SK-N-SH treated with all-trans-retinoic acid at 6 μM for 48 hours (cell line): ENCODE results near the gene APBA2.

Experiments used
- ATAC-seq: fragments of 200-7000 bp; cut with Tn5 transposase; 3 replicates; pipeline ENCODE4 v1.9.1; 2020; ENCODE audit warnings: mild to moderate bottlenecking, moderate library complexity
- ARNTL ChIP-seq: fragments of 450-650 bp; formaldehyde crosslinking; IDR thresholded peaks from 2 replicates; pipeline ENCODE4 v1.5.0; 2020; ENCODE audit warnings: low read depth, mild to moderate bottlenecking, moderate library complexity, borderline replicate concordance
- BACH2 ChIP-seq: fragments of 250-450 bp; sonication (Bioruptor Pico); IDR thresholded peaks from 2 replicates; pipeline ENCODE4 v1.9.0; 2021; ENCODE audit warnings: mild to moderate bottlenecking, borderline replicate concordance
- CSDC2 ChIP-seq: fragments of 250-450 bp; sonication (Bioruptor Pico); IDR thresholded peaks from 2 replicates; pipeline ENCODE4 v1.5.0; 2020; ENCODE audit warnings: mild to moderate bottlenecking, moderate library complexity
- ESRRG ChIP-seq: fragments of 250-450 bp; sonication (Bioruptor Pico); IDR thresholded peaks from 2 replicates; pipeline ENCODE4 v1.6.1; 2021; ENCODE audit warnings: mild to moderate bottlenecking
- GLIS3 ChIP-seq: fragments of 250-450 bp; sonication (Bioruptor Pico); IDR thresholded peaks from 2 replicates; pipeline ENCODE4 v1.5.0; 2020; ENCODE audit warnings: mild to moderate bottlenecking, moderate library complexity
- ISL1 ChIP-seq: fragments of 250-450 bp; sonication (Bioruptor Pico); IDR thresholded peaks from 2 replicates; pipeline ENCODE4 v2.1.2; 2022; ENCODE audit warnings: mild to moderate bottlenecking, moderate library complexity
- OSR1 ChIP-seq: fragments of 250-450 bp; sonication (Bioruptor Pico); IDR thresholded peaks from 2 replicates; pipeline ENCODE4 v1.8.0; 2022; ENCODE audit warnings: moderate library complexity, mild to moderate bottlenecking, inconsistent platforms
- POU6F1 ChIP-seq: fragments of 250-450 bp; sonication (Bioruptor Pico); IDR thresholded peaks from 2 replicates; pipeline ENCODE4 v1.8.0; 2021; ENCODE audit warnings: low read depth, mild to moderate bottlenecking, moderate library complexity, borderline replicate concordance
- PPARA ChIP-seq: fragments of 250-450 bp; sonication (Bioruptor Pico); IDR thresholded peaks from 2 replicates; pipeline ENCODE4 v1.5.0; 2020; ENCODE audit warnings: mild to moderate bottlenecking, borderline replicate concordance
- RARB ChIP-seq: fragments of 250-450 bp; sonication (Bioruptor Pico); IDR thresholded peaks from 2 replicates; pipeline ENCODE4 v1.8.0; 2021; ENCODE audit warnings: mild to moderate bottlenecking, moderate library complexity
- TCF4 ChIP-seq: fragments of 250-450 bp; sonication (Bioruptor Pico); IDR thresholded peaks from 2 replicates; pipeline ENCODE4 v1.8.0; 2021; ENCODE audit warnings: mild to moderate bottlenecking, moderate library complexity, borderline replicate concordance
- TOX ChIP-seq: fragments of 250-450 bp; sonication (Bioruptor Pico); IDR thresholded peaks from 2 replicates; pipeline ENCODE4 v1.8.0; 2021; ENCODE audit warnings: mild to moderate bottlenecking, moderate library complexity, borderline replicate concordance
- TSHZ2 ChIP-seq: fragments of 250-450 bp; sonication (Bioruptor Pico); IDR thresholded peaks from 2 replicates; pipeline ENCODE4 v1.5.0; 2020; ENCODE audit warnings: mild to moderate bottlenecking, moderate library complexity
- ZC3H10 ChIP-seq: fragments of 250-450 bp; sonication (Bioruptor Pico); IDR thresholded peaks from 2 replicates; pipeline ENCODE4 v1.5.1; 2021; ENCODE audit warnings: mild to moderate bottlenecking, moderate library complexity
- ZFP3 ChIP-seq: fragments of 250-450 bp; sonication (Bioruptor Pico); IDR thresholded peaks from 2 replicates; pipeline ENCODE4 v1.5.0; 2020; ENCODE audit warnings: mild to moderate bottlenecking, moderate library complexity
- ZFP30 ChIP-seq: fragments of 450-650 bp; formaldehyde crosslinking; IDR thresholded peaks from 2 replicates; pipeline ENCODE4 v1.5.0; 2022; ENCODE audit warnings: mild to moderate bottlenecking, moderate library complexity
- ZNF565 ChIP-seq: fragments of 450-650 bp; formaldehyde crosslinking; conservative IDR thresholded peaks from 2 replicates; pipeline ENCODE4 v1.5.0; 2020; ENCODE audit warnings: low read depth, mild to moderate bottlenecking, moderate library complexity
- ZNF8 ChIP-seq: fragments of 450-650 bp; formaldehyde crosslinking; IDR thresholded peaks from 2 replicates; pipeline ENCODE4 v1.5.0; 2020; ENCODE audit warnings: mild to moderate bottlenecking, moderate library complexity
- TF ChIP-seq, protein P1 (sequence below): fragments of 250-450 bp; sonication (Bioruptor Pico); IDR thresholded peaks from 2 replicates; pipeline ENCODE4 v1.5.1; 2020; ENCODE audit warnings: low read depth, mild to moderate bottlenecking, moderate library complexity
- TF ChIP-seq, protein P2 (sequence below): fragments of 250-450 bp; sonication (Bioruptor Pico); IDR thresholded peaks from 2 replicates; pipeline ENCODE4 v1.5.1; 2021; ENCODE audit warnings: mild to moderate bottlenecking, moderate library complexity
- TF ChIP-seq, protein P3 (sequence below): fragments of 250-450 bp; sonication (Bioruptor Pico); IDR thresholded peaks from 2 replicates; pipeline ENCODE4 v1.8.0; 2020; ENCODE audit warnings: mild to moderate bottlenecking, moderate library complexity, borderline replicate concordance

Gene APBA2

GRCh38 chr15:29140475-29141307 lies 254.9 kb downstream of the APBA2 start (continued):
- no peak for TF ChIP-seq ZC3H10
- no peak for TF ChIP-seq TCF4

- ATAC-seq = no peak
- no peak for TF ChIP-seq ZFP3
- no peak for TF ChIP-seq POU6F1 (CRISPR knock-in tag)
- no peak for TF ChIP-seq PPARA (CRISPR knock-in tag)
- no peak for TF ChIP-seq BACH2 (CRISPR knock-in tag)
- TF ChIP-seq TOX = no peak
- no peak for TF ChIP-seq CSDC2
- no peak for TF ChIP-seq OSR1 (CRISPR knock-in tag)
- TF ChIP-seq ZNF565 = no peak
- TF ChIP-seq, protein P1, sequence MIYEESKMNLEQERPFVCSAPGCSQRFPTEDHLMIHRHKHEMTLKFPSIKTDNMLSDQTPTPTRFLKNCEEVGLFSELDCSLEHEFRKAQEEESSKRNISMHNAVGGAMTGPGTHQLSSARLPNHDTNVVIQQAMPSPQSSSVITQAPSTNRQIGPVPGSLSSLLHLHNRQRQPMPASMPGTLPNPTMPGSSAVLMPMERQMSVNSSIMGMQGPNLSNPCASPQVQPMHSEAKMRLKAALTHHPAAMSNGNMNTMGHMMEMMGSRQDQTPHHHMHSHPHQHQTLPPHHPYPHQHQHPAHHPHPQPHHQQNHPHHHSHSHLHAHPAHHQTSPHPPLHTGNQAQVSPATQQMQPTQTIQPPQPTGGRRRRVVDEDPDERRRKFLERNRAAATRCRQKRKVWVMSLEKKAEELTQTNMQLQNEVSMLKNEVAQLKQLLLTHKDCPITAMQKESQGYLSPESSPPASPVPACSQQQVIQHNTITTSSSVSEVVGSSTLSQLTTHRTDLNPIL (CRISPR knock-in tag) = no peak
- TF ChIP-seq, protein P2, sequence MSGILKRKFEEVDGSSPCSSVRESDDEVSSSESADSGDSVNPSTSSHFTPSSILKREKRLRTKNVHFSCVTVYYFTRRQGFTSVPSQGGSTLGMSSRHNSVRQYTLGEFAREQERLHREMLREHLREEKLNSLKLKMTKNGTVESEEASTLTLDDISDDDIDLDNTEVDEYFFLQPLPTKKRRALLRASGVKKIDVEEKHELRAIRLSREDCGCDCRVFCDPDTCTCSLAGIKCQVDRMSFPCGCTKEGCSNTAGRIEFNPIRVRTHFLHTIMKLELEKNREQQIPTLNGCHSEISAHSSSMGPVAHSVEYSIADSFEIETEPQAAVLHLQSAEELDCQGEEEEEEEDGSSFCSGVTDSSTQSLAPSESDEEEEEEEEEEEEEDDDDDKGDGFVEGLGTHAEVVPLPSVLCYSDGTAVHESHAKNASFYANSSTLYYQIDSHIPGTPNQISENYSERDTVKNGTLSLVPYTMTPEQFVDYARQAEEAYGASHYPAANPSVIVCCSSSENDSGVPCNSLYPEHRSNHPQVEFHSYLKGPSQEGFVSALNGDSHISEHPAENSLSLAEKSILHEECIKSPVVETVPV (CRISPR knock-in tag) = no peak
- TF ChIP-seq ISL1 = no peak
- no peak for TF ChIP-seq GLIS3 (CRISPR knock-in tag)
- no peak for TF ChIP-seq TCF4
- no peak for TF ChIP-seq ESRRG
- TF ChIP-seq ARNTL (CRISPR knock-in tag) = no peak
- no peak for TF ChIP-seq RARB (CRISPR knock-in tag)
- TF ChIP-seq ZFP30 = no peak
- TF ChIP-seq, protein P3, sequence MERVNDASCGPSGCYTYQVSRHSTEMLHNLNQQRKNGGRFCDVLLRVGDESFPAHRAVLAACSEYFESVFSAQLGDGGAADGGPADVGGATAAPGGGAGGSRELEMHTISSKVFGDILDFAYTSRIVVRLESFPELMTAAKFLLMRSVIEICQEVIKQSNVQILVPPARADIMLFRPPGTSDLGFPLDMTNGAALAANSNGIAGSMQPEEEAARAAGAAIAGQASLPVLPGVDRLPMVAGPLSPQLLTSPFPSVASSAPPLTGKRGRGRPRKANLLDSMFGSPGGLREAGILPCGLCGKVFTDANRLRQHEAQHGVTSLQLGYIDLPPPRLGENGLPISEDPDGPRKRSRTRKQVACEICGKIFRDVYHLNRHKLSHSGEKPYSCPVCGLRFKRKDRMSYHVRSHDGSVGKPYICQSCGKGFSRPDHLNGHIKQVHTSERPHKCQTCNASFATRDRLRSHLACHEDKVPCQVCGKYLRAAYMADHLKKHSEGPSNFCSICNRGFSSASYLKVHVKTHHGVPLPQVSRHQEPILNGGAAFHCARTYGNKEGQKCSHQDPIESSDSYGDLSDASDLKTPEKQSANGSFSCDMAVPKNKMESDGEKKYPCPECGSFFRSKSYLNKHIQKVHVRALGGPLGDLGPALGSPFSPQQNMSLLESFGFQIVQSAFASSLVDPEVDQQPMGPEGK = no peak
- TF ChIP-seq ZNF8 = no peak
- no peak for TF ChIP-seq TSHZ2
Measured at GRCh38 chr15:29141308-29142128, 255.7 kb downstream of the APBA2 start.

GRCh38 chr15:29142129-29142747 lies 256.5 kb downstream of the APBA2 start:
- no peak for TF ChIP-seq ARNTL (CRISPR knock-in tag)
- ATAC-seq = no peak
